Measurements from ENCODE around the gene ID2.

GRCh38 chr2:8658064-8658862 lies 23.6 kb upstream of the ID2 start:
- no peak for TF ChIP-seq CTCF (IDR thresholded peaks at IDR 0.05)
- TF ChIP-seq POLR2A (IDR thresholded peaks at IDR 0.05): no peak
